Mononuclear cell (primary cell): ENCODE measurements around the gene SLC6A8. TPM values are rescaled to one million over a fixed set of nuclear protein-coding genes. Genes with fewer than 3 reads are reported as not detected.

ENCODE experiments used
- H3K27me3 ChIP-seq: 2 replicates; pipeline ENCODE4 v1.6.0; 2011; ENCODE audit warnings: low read length, control low read depth; ENCODE audit not compliant: insufficient read depth
- H3K4me1 ChIP-seq: 2 replicates; pipeline ENCODE4 v1.5.1; 2011; ENCODE audit warnings: mild to moderate bottlenecking, low read length, control low read depth; ENCODE audit not compliant: insufficient read depth
- H3K4me3 ChIP-seq: 2 replicates; pipeline ENCODE4 v1.5.1; 2011; ENCODE audit warnings: mild to moderate bottlenecking, low read length, moderate library complexity
- H3K9me3 ChIP-seq: 2 replicates; pipeline ENCODE4 v1.5.1; 2011; ENCODE audit warnings: low read depth, mild to moderate bottlenecking, control low read depth, low read length
- total RNA-seq: library from RNA; depleted of rRNA; stranded (reverse); fragments of >200 nt; gene quantifications from one replicate; pipeline ENCODE4 v1.2.3, GENCODE V29; 2012

The SLC6A8 gene
- total RNA-seq, 1 donor = 0.94 TPM

DNA sequence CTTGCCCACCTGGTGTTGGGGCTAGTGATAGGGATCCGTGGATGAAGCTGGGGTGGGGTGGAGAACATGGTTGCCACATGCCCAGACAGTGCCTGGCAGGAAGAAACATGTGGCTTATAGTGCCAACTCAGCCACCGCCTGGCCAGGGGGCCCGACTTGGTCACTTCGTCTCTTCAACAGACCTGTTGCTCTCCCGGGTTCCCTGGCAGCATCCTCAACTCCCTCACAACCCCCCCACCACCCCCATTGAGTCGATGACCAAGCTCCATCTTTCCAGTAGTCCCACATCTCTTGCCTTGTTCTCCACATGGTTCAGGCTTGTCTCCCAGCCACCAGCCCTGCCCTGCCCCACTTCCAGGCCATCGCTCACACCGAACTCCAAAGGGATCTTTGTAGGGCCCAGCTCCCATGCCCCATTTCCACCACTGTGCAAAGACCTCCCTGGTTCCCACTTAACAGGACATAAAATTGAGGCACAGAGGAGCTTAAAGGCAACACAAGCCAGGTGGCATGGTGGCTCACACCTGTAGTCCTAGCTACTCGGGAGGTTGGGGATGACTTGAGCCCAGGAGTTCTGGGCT is 21.9 kb upstream of the SLC6A8 start:
- Histone ChIP-seq H3K4me1 (no peaks in the 10 kb centered on the region), H3K27me3 (peaks cover 10% of the 10 kb centered on the region), H3K9me3 (no peaks in the 10 kb centered on the region), H3K4me3 (no peak overlapping the region)

DNA sequence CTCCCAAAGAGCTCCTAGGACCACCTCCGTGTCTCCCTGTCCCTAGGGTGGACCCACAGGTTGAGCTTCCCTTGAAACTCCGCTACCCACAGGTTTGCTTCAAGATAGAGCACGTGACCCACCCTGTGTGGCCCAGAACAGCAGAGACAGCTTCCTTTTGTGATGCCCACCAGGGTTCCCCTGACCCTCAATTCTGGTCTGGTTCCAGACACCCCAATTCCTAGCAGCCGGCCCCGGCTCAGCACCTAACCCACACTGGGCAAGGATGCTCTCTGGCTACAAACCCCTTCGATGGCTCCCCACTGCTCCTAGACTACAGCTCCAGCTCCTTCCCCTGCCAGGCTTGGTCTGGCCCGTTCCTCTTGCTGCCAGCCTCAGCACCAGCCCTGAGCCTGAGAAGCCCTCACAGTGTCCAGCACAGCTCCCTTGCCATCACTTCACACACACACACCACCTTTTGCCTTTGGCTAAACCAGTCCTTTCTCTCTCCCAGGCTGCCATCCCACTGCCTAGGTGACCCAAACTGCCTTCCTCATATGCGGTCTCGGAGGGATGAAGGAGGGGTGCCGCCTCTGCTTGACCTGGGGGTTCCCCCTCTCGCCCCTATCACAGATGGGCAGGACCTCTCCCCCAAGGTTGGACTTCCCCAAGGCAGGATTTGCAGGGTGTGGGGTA is 20.3 kb upstream of the SLC6A8 start:
- no peaks in the 10 kb centered on the region for H3K4me1 ChIP-seq
- H3K27me3 ChIP-seq = no peaks in the 10 kb centered on the region
- no peaks in the 10 kb centered on the region for H3K9me3 ChIP-seq
- H3K4me3 ChIP-seq = no peak overlapping the region

DNA sequence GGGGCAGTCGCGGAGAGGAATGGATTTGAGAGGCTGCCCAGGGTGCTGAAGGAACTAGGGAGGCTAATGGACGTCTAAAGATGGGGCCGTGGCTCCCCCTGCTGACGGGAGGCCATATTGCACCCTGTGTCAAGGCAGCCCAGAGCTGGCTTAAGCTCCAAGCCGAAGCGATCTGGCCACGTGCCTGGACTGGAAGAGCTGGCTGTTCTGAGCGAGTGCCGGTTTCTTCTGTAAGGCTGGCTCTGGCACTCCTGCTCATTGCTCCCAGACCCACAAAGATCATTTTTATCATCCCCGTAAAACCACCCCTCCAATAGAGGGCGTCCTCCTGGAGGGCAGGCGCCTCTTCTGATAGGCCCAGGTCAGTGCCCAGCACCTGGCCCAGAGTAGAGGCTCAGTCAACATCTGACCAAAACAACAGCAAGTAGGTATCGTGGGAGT is 19.8 kb upstream of the SLC6A8 start:
- Histone ChIP-seq H3K27me3 (no peaks in the 10 kb centered on the region), H3K4me3 (no peak overlapping the region), H3K4me1 (no peaks in the 10 kb centered on the region), H3K9me3 (no peaks in the 10 kb centered on the region)

DNA sequence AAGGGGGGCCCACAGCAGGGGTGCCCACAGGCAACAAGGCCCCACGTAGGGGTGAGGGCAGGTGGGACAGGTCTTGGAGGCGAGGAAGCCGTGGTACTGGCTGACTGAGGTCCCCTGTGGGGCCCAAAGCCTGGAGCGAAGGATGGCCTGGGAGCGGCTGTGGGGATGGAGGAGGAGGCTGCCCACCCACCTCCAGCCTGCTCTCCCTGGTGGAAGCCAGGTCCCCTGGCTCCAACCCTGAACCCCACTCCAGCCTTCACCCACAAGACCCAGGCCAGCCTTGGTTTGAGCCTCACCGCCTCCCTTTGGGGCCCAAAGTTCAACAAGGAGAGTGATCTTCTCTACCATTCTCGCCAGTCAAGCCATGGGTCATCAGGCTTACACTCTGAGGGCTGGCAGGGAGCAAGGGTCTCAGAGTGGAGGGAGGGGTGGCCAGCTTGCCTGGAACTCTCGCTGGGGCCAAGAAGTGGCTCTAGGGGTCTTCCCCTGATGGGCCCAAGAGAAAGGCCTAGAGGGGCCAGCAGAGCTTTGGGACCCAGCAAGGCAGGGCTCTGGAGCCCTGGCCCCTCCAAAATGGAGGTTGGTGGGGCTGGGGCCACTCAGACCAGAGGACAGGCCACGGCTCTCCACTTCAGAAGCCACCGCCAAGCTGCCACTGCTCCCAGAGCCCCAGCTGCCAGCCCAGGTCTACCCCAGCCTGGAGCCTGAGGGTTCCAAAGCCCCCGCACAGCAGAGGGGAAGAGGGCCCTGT is 19.1 kb upstream of the SLC6A8 start:
- no peak overlapping the region for H3K4me3 ChIP-seq
- H3K27me3 ChIP-seq = no peaks in the 10 kb centered on the region
- H3K9me3 ChIP-seq = no peaks in the 10 kb centered on the region
- H3K4me1 ChIP-seq = no peaks in the 10 kb centered on the region

DNA sequence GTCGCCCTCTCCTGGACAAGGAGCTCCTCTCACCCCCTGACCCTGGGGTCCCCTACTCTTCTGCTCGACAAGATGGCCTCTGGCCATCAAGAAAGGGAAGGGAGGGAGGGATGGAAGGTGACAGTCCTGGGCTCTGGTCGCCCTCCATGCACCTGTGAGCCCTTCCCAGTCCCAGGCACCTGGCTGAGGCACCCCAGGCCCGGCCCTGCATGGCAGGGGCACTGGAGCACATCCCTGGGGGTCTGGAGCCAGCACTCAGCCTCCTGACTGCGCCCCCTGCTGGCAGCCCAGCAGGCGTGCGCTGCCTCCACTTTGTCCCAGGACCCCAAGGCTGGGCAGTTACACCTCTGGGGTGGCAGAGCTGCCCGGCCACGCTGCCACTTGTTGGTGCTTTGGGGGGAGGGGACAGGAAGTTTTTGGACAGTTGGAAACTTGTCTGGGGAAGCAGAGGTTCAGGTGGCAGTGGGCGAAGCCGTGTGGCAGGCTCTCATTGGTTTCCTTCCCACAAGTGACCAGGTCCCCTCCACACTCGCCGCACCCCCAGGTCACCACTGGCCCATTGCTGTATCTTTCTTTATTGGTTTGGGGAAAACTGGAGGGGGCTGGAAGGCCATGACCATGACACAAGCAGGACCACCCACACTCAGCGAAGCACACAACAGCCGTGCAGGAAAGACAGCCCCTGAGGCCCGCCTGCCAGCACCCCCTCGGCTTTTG is 18.4 kb upstream of the SLC6A8 start:
- Histone ChIP-seq H3K4me1 (no peaks in the 10 kb centered on the region), H3K4me3 (no peak overlapping the region), H3K27me3 (no peaks in the 10 kb centered on the region), H3K9me3 (no peaks in the 10 kb centered on the region)

DNA sequence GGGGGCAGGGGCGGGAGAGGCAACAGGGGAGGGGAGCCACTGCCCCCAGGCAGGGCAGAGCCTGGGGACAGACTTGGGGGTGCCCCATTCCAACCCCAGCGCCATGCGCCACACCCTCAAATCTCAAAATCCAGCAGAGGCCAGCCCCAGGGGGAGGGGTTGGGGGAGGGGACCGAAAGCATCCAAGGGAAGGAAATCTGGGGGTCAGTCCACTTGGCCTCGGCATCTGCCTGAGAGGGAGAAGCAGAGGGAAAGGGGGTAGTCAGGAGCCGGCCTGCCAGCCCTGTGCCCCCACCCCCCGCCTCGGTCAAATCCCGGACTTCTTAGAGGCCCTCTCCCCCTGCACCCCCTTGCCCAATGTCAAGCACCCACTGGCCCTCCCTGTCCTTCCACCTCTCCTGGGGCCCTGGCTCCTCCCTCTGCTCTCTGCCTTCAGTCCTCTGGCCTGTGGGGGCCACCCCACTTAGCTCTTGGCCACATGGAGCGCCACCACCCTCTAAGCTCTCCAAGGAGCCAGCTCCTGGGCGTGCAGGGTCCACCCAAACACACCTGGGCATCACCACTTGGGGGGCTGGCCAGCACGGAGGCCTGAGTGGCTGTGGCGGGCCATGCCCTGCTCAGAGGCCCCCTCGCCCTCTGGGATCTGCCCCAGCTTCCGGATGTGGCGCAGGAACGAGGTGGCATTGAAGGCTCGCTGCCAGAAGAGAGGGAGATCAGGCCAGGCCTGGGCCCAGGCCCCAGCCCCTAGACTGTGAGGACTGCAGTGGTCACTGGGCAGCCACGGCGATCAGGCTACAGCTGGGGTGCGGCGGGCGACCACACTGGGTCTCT is 17.6 kb upstream of the SLC6A8 start:
- no peaks in the 10 kb centered on the region for H3K9me3 ChIP-seq
- H3K27me3 ChIP-seq = peaks cover 4% of the 10 kb centered on the region
- H3K4me1 ChIP-seq = no peaks in the 10 kb centered on the region
- no peak overlapping the region for H3K4me3 ChIP-seq

DNA sequence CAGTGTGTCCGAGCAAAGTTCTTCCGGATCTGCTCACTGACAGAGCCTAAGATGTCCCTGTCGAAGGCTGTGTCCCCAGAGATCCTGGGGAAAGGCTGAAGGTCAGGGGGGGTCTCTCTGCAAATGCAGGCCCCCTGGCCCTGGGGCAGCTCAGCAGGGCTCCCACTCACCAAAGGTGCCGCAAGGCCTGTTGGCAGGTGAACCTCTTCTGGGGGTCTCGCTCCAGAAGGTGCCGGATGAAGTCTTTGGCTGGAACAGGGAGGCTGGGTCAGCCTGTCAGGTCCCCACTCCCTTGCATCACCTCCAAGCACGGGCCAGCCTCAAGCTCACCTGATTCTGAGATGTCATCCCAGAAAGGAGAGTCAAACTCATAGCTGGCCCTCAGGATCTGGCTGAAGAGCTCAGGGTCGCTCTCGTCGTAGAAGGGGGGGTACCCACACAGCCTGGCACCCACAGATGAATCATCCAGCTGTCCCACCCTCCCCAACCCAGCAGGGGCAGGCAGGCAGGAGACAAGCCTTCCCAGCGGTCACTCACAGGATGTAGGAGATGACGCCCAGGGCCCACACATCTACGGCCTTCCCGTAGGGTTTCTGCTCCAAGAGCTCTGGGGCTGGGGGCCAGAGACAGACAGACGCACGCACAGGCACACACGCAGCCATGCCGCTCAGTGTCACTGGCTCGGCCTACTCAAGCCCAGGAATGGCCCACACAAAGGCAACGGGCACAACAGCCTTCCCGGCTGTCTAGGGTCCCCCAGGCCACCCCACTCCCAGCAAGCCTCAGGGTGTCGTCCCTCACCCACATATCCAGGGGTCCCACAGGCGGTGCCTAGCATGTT is 16.8 kb upstream of the SLC6A8 start:
- H3K4me3 ChIP-seq = no peak overlapping the region
- H3K27me3 ChIP-seq = peaks cover 4% of the 10 kb centered on the region
- H3K4me1 ChIP-seq = no peaks in the 10 kb centered on the region
- H3K9me3 ChIP-seq = no peaks in the 10 kb centered on the region

DNA sequence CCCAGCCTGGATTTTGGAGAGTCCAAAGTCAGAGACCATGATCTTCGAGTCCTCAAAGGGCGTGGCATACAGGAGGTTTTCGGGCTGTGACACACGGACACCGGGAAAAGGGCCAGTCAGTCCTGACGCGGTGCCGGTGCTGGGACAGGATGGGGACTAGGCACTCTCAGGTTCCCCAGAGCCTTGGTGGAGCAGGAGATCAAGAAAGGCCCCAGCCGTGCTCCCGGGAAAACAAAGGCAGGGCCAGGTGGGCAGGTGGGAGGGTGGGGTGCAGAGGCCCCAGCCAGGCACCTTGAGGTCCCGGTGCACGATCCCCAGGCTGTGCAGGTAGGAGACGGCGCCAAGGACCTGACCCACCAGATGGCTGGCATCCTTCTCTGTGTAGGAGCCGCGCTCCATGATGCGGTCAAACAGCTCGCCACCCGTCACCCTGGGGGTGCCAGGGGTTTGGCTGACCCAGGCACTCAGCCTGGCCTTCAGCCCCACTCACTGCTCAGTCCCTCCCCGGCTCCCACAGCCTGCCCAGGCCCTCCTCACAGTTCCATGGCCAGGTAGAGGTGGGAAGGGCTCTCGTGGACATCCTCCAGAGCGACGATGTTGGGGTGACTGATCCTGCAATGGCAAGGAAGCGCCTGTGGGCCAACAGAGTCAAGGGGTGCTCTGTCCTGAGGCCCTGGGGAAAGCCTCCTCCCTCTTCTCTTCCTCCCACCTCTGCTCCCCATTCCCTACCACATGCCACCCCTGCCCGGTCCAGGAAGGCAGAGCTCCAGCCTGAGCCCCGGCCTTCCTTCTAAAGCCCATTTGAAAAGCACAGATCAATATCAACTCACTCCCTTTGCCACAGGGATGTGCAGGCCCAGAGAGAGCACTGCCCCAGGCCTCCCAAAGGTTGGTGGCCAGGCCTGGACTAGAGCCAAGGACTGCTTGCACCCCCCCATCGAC is 15.9 kb upstream of the SLC6A8 start:
- peaks cover 4% of the 10 kb centered on the region for H3K27me3 ChIP-seq

DNA sequence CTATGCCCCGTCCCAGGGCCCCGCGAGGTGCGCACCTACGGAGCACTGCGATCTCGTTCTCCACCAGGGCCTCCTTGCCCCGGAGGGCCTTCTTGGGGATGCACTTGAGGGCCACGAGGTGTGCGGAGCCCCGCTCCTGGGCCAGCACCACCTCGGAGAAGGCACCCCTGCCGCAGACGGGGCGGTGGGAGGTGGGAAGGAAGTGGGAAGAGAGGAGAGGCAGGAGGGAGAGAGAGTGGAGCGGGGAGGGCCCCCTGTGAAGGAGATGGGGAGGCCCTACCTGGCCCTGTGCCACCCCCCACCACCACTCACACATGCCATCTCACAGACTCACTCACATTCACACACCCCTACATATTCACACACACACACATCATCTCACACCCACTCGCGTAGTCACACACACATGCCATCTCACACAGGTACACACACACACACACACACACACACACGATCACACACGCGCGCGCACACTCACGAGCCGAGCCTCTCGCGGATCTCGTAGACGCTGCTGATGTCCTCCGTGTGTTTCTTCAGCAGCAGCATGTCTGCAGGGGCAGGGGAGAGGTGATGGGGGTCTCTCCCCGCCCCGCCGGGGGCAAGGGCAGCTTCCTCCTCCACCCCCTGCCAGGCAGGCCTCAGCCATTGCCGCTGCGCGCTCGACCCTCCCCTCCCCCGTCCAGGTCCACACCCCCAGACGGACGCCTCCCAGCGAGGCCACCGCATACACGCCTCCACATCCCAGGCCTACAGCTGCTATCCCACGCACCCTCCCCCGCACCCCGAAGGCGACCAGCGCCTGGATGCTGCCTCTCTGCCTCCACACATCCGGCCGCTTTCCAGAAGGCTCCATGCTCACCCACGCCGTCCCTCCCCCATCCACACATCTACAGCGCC is 14.9 kb upstream of the SLC6A8 start:
- Histone ChIP-seq H3K4me1 (no peaks in the 10 kb centered on the region), H3K27me3 (peaks cover 4% of the 10 kb centered on the region), H3K4me3 (no peak overlapping the region), H3K9me3 (no peaks in the 10 kb centered on the region)

More for the DNA sequence above, 15.9 kb upstream of the SLC6A8 start:
- Histone ChIP-seq H3K4me3 (no peak overlapping the region), H3K4me1 (no peaks in the 10 kb centered on the region), H3K9me3 (no peaks in the 10 kb centered on the region)

DNA sequence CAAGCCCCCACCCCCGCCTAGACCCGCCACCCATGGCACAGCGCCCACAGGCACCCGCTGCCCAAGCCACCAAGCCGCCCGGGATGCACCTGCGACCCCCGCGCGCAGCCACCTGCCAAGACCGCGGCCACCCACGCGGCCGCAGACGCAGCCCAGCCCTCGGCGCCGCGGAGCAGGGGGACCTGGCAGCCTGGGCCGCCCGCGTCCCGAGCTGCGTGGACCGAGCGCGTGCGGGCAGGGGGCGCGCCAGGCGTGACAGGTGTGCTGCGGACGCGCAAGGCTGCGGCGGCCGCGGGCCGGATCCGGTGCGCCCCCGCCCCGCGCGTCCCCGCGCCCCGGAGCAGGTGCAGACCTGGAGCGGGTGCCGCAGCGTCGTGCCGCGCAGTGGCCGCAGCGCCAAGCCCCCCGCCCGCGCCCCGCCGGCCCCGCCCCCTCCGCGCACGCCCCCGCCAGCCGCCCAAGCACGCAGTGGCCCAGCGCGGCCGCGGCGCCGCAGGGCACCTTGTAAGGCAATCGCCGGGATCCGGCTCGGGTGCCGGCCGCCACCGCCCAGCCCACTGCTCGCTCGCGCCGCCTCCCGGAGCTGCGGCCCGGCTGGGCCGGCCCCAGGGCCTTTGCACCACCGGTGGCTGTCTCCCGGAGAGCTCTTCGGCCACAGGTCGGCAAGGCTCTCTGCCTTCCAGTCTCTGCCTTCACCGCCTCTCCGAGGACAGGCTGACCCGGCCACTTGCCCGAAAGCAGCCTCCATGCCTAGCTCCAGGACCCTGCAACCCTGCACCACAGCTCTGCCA is 14.1 kb upstream of the SLC6A8 start, which contains the start of gene PNCK:
Gene PNCK, minus strand, starts transcription at position 386 of the 791 bp plus-strand sequence. CDS start 737 bp downstream, outside the sequence.
- Histone ChIP-seq H3K27me3 (peaks cover 4% of the 10 kb centered on the region), H3K4me3 (no peak within 1 kb of the TSS), H3K4me1 (no peaks in the 10 kb centered on the region), H3K9me3 (no peaks in the 10 kb centered on the region)

DNA sequence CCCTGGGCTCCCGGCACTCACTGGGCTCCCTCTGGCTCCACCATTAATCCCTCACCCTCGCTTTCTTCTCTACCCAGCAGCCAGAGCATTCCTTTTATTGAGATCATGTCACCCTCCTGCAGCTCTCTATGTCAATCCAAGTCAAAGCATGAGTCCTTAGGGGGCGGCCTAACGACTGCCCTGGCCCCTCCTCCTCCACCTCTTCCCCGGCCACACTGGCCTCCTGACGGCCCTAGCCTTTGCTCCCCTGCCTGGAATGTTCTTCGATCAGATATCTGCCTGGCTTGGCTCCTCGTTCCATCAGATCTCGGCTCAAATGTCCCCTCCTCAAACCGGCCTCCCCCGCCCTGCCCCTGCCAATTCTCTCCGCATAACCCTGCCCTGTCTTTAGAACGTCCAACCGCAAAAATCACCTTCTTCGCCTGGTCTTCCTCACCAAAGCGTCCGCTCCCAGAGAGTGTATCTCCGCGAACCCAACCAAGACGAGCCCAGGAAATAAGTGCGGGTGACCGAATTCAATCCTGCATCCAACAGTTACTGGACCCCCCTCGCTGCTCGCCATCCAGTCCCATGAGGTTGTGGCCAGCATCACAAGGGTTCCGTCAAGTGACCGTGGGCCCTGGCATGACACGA is 13.4 kb upstream of the SLC6A8 start:
- Histone ChIP-seq H3K4me1 (no peaks in the 10 kb centered on the region), H3K4me3 (no peak overlapping the region), H3K9me3 (no peaks in the 10 kb centered on the region), H3K27me3 (peaks cover 4% of the 10 kb centered on the region)
